ENCODE results near the gene RGS16. TPM values are rescaled to one million over a fixed set of nuclear protein-coding genes. Genes with fewer than 3 reads are reported as not detected.

RGS16 gene
- total and polyA plus RNA-seq, 2 donors (not counting 3 experiments of a cell fraction or from before 2014, with no cell fraction given): not detected

- POLR2A ChIA-PET: no interaction called here
- Histone ChIP-seq H3K9me3 (replicated peaks; ENCODE audit: control insufficient read depth, insufficient read depth, low read length) (no peaks in the 10 kb centered on the region), H3K27me3 (ENCODE audit: control insufficient read depth in 2 of 2, insufficient read depth in 2 of 2, low read length in 2 of 2) (peaks cover 31 to 32% of the 10 kb centered on the region in 2 experiments), H3K79me2 (ENCODE audit: control insufficient read depth, insufficient read depth, low read length) (no peaks in the 10 kb centered on the region), H3K4me3 (replicated peaks in 1 of 3; ENCODE audit: insufficient read depth in 1 of 3, low read depth in 1 of 3, low read length in 3 of 3) (no peak overlapping the region), H4K20me1 (replicated peaks; ENCODE audit: control insufficient read depth, extremely low read depth, insufficient read depth, low read length) (no peaks in the 10 kb centered on the region), H3K4me1 (ENCODE audit: control insufficient read depth, extremely low read depth, insufficient read depth, low read length) (no peaks in the 10 kb centered on the region), H3K9me1 (replicated peaks; ENCODE audit: control insufficient read depth, extremely low read depth, insufficient read depth, low read length) (no peaks in the 10 kb centered on the region), H3K9ac (replicated peaks; ENCODE audit: extremely low read depth, insufficient read depth, low read length) (no peak overlapping the region), H2AFZ (ENCODE audit: low read depth, low read length) (no peak overlapping the region), H3K4me2 (ENCODE audit: insufficient read depth, low read length) (no peak overlapping the region), H3K27ac (ENCODE audit: insufficient read depth, low read depth, low read length) (no peak overlapping the region), H3K36me3 (ENCODE audit: control insufficient read depth in 2 of 2, extremely low read depth in 1 of 2, insufficient read depth in 2 of 2, low read length in 2 of 2) (no peaks in the 10 kb centered on the region)
- FAIRE-seq: no peak
- no peak for DNase-seq (ENCODE audit: low read depth, low spot score)
- CTCF ChIA-PET: interaction anchor here (1.7 to 18.9 kb wide), 3 partner anchors 9 to 177 kb away, joined by 6 to 891 read pairs (median 31); partner anchors contain the start of gene NPL
- no TSS peak for BruUV-seq (replicated peaks)
- TF ChIP-seq CTCF (IDR thresholded peaks at IDR 0.05; ENCODE audit: extremely low read depth in 1 of 2, insufficient read depth in 1 of 2, low read depth in 1 of 2, low read length in 2 of 2) (no peak), GATA2 (IDR thresholded peaks at IDR 0.05; ENCODE audit: insufficient read depth, insufficient read length, low read depth, low read length) (no peak), POLR2A (IDR thresholded peaks at IDR 0.05; ENCODE audit: low read depth, low read length) (no peak), FOS (IDR thresholded peaks at IDR 0.05; ENCODE audit: borderline replicate concordance, insufficient read depth, low read length) (no peak), POLR2AphosphoS5 (IDR thresholded peaks at IDR 0.05; ENCODE audit: insufficient read depth, low read depth, low read length) (no peak), EZH2 (IDR thresholded peaks at IDR 0.05; ENCODE audit: borderline replicate concordance, low read depth, low read length, severe bottlenecking) (no peak), JUN (IDR thresholded peaks at IDR 0.05; ENCODE audit: borderline replicate concordance, insufficient read depth, insufficient read length, low read depth) (no peak)
- intact Hi-C loops (cut with micrococcal nuclease) (no loop called here), dilution Hi-C loops (cut with MboI; ENCODE audit: extremely low pct_ligation_motif_present, low sequenced_read_pairs) (no loop called here)
These were observed 4.0 kb upstream of the RGS16 start for GRCh38 chr1:182608236-182608635.
